ENCODE data around the gene POLR1G. TPM values are rescaled to one million over a fixed set of nuclear protein-coding genes. Genes with fewer than 3 reads are reported as not detected.

Gene POLR1G
- total RNA-seq, 2 experiments from 2014 or later, result 10.8 to 16.3 TPM

GRCh38 chr19:45451850-45452387, 45.5 kb downstream of the POLR1G start:
- Histone ChIP-seq H3K9me2 (ENCODE audit: insufficient read depth, low read length) (no peaks in the 10 kb centered on the region), H3K9me3 (ENCODE audit: low read length) (no peaks in the 10 kb centered on the region), H4K20me1 (ENCODE audit: insufficient read depth, low read length) (no peaks in the 10 kb centered on the region), H3K79me2 (ENCODE audit: insufficient read depth, low read depth, low read length) (no peaks in the 10 kb centered on the region), H3K4me1 (ENCODE audit: insufficient read depth, low read length, poor library complexity, severe bottlenecking) (peaks cover 72% of the 10 kb centered on the region), H3K27ac (ENCODE audit: low read depth, low read length, poor library complexity, severe bottlenecking) (peak overlapping the region; percentile 73), H3K36me3 (ENCODE audit: insufficient read depth, low read length) (no peaks in the 10 kb centered on the region), H3K4me2 (ENCODE audit: low read length) (peak overlapping the region; percentile 99), H3K4me3 (ENCODE audit: low read depth, low read length, poor library complexity, severe bottlenecking) (peak overlapping the region; percentile 80), H2AFZ (ENCODE audit: low read length) (peak overlapping the region; percentile 76; the same call in 1 of the 2 replicates)
- ChIA-PET POLR2A (interaction anchor here (0.6 kb wide), 1 partner anchor 25 kb away, joined by 6 read pairs; no protein-coding TSS in a partner anchor), CTCF (ENCODE audit: unreplicated experiment) (no interaction called here)
- no peak for DNase-seq (ENCODE audit: low spot score)
- no TSS peak for BruUV-seq (replicated peaks)
- 0 out of 2 replicates have a peak, but pooled peaks have one; percentile 18 for TF ChIP-seq CTCF (conservative IDR thresholded peaks at IDR 0.05; ENCODE audit: low read length)
- TF ChIP-seq EZH2phosphoT487 (IDR thresholded peaks at IDR 0.05; ENCODE audit: borderline replicate concordance, low read depth, low read length), result no peak
- intact Hi-C loops (cut with micrococcal nuclease; ENCODE audit: unreplicated experiment), result loop anchor here (2.0 kb wide), 1 partner anchor 17 kb away; no protein-coding TSS in a partner anchor

- intact Hi-C loops (cut with micrococcal nuclease; ENCODE audit: unreplicated experiment), result no loop called here
- Histone ChIP-seq H3K36me3 (ENCODE audit: insufficient read depth, low read length) (no peaks in the 10 kb centered on the region), H3K4me2 (ENCODE audit: low read length) (peak overlapping the region; percentile 8), H3K27ac (ENCODE audit: low read depth, low read length, poor library complexity, severe bottlenecking) (no peak overlapping the region), H3K4me1 (ENCODE audit: insufficient read depth, low read length, poor library complexity, severe bottlenecking) (peaks cover 62% of the 10 kb centered on the region), H3K79me2 (ENCODE audit: insufficient read depth, low read depth, low read length) (no peaks in the 10 kb centered on the region), H3K4me3 (ENCODE audit: low read depth, low read length, poor library complexity, severe bottlenecking) (no peak overlapping the region), H3K9me2 (ENCODE audit: insufficient read depth, low read length) (no peaks in the 10 kb centered on the region), H3K9me3 (ENCODE audit: low read length) (no peaks in the 10 kb centered on the region), H2AFZ (ENCODE audit: low read length) (peak overlapping the region; percentile 62), H4K20me1 (ENCODE audit: insufficient read depth, low read length) (no peaks in the 10 kb centered on the region)
- ChIA-PET POLR2A (interaction anchor here (1.0 to 1.5 kb wide), 2 partner anchors 12 to 14 kb away, joined by 3 to 6 read pairs; partner anchors contain the start of gene FOSB), CTCF (ENCODE audit: unreplicated experiment) (no interaction called here)
- BruUV-seq (replicated peaks), result no TSS peak
- no peak for TF ChIP-seq EZH2phosphoT487 (IDR thresholded peaks at IDR 0.05; ENCODE audit: borderline replicate concordance, low read depth, low read length)
- no peak for TF ChIP-seq CTCF (conservative IDR thresholded peaks at IDR 0.05; ENCODE audit: low read length)
- no peak for DNase-seq (ENCODE audit: low spot score)
Observed at GRCh38 chr19:45455707-45456499, 49.5 kb downstream of the POLR1G start.

GRCh38 chr19:45456500-45456815, 50.0 kb downstream of the POLR1G start:
- Histone ChIP-seq H3K9me2 (ENCODE audit: insufficient read depth, low read length) (no peaks in the 10 kb centered on the region), H2AFZ (ENCODE audit: low read length) (peak overlapping the region; percentile 62; the same call in 1 of the 2 replicates), H3K4me3 (ENCODE audit: low read depth, low read length, poor library complexity, severe bottlenecking) (no peak overlapping the region), H3K27ac (ENCODE audit: low read depth, low read length, poor library complexity, severe bottlenecking) (no peak overlapping the region), H4K20me1 (ENCODE audit: insufficient read depth, low read length) (no peaks in the 10 kb centered on the region), H3K36me3 (ENCODE audit: insufficient read depth, low read length) (no peaks in the 10 kb centered on the region), H3K4me2 (ENCODE audit: low read length) (0 out of 2 replicates have a peak overlapping the region, but pooled peaks have one; percentile 8), H3K9me3 (ENCODE audit: low read length) (no peaks in the 10 kb centered on the region), H3K4me1 (ENCODE audit: insufficient read depth, low read length, poor library complexity, severe bottlenecking) (peaks cover 62% of the 10 kb centered on the region), H3K79me2 (ENCODE audit: insufficient read depth, low read depth, low read length) (no peaks in the 10 kb centered on the region)
- TF ChIP-seq EZH2phosphoT487 (IDR thresholded peaks at IDR 0.05; ENCODE audit: borderline replicate concordance, low read depth, low read length) (no peak), CTCF (conservative IDR thresholded peaks at IDR 0.05; ENCODE audit: low read length) (no peak)
- POLR2A ChIA-PET, result interaction anchor here (1.0 to 1.5 kb wide), 2 partner anchors 11 to 13 kb away, joined by 3 to 6 read pairs; partner anchors contain the start of gene FOSB
- no peak for DNase-seq (ENCODE audit: low spot score)
- CTCF ChIA-PET (ENCODE audit: unreplicated experiment), result no interaction called here
- BruUV-seq (replicated peaks), result no TSS peak
- intact Hi-C loops (cut with micrococcal nuclease; ENCODE audit: unreplicated experiment), result no loop called here

Data from OCI-LY7 (cell line).